GM21423 (cell line): Measurements from ENCODE around the gene GUCY1B1.
"Not testable (repeated sequence)": the region's sequence is repeated elsewhere in the genome, so short reads cannot be mapped to it uniquely, and the experiment has no call there.

Experiments used
- ATAC-seq: cut with Tn5 transposase; IDR thresholded peaks from one replicate; pipeline ENCODE4 v1.9.1; 2021; ENCODE audit warnings: mild to moderate bottlenecking, moderate library complexity; ENCODE audit not compliant: unreplicated experiment

The GUCY1B1 gene

DNA sequence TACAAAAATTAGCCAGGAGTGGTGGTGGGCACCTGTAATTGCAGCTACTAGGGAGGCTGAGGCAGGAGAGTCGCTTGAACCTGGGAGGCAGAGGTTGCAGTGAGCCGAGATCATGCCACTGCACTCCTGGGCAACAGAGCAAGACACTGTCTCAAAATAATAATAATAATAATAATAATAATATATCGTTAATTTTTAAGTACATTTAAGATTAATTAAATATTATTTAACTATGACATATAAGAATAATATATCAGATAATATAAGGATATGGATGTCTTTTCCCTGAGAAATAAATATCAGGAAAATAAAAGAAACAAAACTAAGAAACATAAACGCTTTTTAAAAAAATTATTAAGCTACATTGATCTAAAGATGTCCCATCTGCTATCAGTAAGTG, 38.8 kb downstream of the GUCY1B1 start:
- ATAC-seq: not testable (repeated sequence)

GRCh38 chr4:155799116-155799793, 40.4 kb downstream of the GUCY1B1 start:
- no peak for ATAC-seq

DNA sequence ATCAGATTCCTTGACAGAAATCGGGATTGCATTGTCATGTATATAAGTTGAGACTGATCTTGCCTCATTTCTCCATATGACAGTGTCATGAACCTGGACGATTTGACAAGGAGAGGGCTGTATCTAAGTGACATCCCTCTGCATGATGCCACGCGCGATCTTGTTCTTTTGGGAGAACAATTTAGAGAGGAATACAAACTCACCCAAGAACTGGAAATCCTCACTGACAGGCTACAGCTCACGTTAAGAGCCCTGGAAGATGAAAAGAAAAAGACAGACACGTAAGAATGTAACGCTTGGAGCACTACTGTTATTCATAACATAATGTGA, 40.9 kb downstream of the GUCY1B1 start:
- no peak for ATAC-seq

GRCh38 chr4:155800685-155801343, 42.0 kb downstream of the GUCY1B1 start:
- ATAC-seq: no peak

DNA sequence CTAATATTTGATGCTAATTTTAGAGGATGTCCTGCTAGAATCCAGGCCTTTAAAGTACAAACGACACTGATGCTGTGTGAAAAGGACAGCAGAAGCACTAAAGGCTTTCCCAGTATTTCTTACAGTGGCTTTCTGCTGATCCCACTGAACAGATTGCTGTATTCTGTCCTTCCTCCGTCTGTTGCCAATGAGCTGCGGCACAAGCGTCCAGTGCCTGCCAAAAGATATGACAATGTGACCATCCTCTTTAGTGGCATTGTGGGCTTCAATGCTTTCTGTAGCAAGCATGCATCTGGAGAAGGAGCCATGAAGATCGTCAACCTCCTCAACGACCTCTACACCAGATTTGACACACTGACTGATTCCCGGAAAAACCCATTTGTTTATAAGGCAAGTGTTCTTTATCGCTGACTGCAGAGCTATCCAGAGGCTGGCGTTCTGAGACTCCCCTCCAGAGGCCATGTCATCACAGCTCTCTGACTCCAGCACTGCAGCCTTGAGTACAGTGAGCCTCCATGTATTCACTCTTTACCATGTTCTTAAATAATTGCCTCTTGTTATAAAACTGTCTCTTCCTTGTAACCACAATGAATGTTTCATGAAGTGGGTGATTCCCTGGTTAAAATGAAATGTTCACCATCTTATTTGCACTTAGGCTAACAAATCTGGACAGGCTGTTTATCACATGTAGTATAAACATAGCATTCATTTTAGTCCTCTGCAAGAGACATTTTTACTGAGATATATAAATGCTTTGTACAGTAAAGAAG, 43.6 kb downstream of the GUCY1B1 start:
- ATAC-seq: no peak

DNA sequence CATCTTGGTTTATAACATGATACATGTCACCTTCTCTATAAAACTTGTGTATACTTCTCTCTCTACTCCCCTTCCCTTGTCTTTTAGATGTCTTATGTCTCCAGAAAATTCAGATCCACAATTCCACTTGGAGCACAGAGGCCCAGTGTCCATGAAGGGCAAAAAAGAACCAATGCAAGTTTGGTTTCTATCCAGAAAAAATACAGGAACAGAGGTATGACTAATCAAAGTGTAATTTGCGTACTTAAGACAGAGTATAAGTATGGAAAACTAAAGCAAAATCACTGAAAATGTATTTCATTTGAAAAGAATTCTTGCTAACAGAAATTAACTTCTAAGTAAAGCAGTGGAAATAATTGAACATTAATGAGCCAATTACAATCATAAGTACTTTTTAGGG, 46.2 kb downstream of the GUCY1B1 start:
- ATAC-seq: no peak

GRCh38 chr4:155807021-155807420, 48.2 kb downstream of the GUCY1B1 start:
- ATAC-seq: no peak

- ATAC-seq: peak; percentile 97
Observed at GRCh38 chr4:155809835-155810234, 51.0 kb downstream of the GUCY1B1 start.

DNA sequence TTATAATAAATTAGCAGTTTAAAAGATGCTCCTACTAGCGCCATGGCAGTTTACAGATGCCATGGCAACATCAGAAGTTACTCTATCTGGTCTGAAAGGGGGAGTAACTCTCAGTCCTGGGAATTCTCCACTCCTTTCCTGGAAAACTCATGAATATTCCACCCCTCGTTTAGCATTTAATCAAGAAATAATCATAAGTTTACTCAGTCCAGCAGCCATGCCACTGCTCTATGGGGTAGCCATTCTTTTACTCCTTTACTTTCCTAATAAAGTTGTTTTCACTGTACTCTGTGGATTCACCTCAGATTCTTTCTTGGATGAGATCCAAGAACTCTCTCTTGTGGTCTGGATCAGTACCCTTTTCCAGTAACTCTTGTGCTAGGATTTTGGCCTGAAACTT, 52.3 kb downstream of the GUCY1B1 start:
- ATAC-seq: no peak

- ATAC-seq: no peak
Observed at GRCh38 chr4:155818639-155819038, 59.8 kb downstream of the GUCY1B1 start.

DNA sequence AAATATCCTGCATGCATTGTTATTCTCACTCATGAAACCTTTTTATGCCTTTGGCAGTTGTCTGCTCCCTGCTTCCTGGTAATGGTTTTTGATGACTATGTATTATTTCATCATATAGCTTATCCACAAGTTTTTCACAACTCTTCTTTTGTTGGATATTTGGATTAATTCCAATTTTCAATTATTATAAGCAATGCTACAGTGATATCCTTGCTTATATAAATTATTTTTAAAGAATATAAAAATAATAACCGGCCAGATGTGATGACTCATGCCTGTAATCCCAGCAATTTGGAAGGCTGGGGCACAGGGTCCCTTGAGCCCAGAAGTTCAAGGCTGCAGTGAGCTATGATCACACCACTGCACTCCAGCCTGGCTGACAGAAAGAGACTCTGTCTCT, 60.2 kb downstream of the GUCY1B1 start:
- no peak for ATAC-seq

- no peak for ATAC-seq
Observed at GRCh38 chr4:155820887-155821518, 62.2 kb downstream of the GUCY1B1 start.

- no peak for ATAC-seq
Observed at GRCh38 chr4:155822572-155822971, 63.8 kb downstream of the GUCY1B1 start.

DNA sequence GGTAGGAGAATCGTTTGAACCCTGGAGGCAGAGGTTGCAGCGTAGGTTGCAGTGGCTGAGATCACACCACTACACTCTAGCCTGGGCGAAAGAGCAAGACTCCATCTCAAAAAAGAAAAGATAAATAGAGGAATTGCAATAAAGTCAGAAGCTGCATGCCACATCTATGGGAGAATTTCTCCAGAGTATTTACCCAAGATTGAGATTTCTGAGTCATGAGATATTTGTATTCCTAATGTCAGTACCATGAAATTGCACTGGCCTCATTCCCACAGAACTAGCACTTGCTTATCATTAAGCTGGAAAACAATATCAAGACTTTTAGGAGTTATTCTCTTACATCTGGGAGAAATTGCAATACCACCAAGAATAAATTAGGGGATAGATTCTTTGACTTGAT, 69.8 kb downstream of the GUCY1B1 start:
- ATAC-seq: no peak

GRCh38 chr4:155832664-155833063, 73.8 kb downstream of the GUCY1B1 start:
- ATAC-seq: no peak

- peak; percentile 56 for ATAC-seq
Observed at GRCh38 chr4:155837203-155837796, 78.5 kb downstream of the GUCY1B1 start.

- ATAC-seq: no peak
Observed at GRCh38 chr4:155842080-155842479, 83.3 kb downstream of the GUCY1B1 start.

DNA sequence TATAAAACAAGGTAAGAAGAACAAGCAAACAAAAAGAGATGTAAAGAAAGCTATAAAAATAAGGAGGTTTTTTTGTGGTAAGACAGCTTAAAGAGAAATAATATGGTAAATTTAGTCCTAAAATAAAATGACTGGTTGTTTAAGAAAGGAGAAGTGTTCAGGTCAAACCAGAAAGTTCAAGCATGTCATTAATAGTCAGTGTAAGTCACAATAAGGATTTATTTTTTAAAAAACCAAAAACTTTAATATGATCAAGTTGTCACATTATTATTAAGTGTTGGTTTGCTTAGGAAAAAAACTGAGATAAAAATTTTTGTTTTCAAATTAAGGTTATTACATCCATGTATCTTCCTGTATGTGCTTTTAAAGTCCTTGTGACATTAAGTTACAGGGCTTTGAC, 88.1 kb downstream of the GUCY1B1 start:
- ATAC-seq: no peak

GRCh38 chr4:155849042-155849441, 90.2 kb downstream of the GUCY1B1 start:
- no peak for ATAC-seq

- no peak for ATAC-seq
Observed at GRCh38 chr4:155853189-155853588, 94.4 kb downstream of the GUCY1B1 start.

DNA sequence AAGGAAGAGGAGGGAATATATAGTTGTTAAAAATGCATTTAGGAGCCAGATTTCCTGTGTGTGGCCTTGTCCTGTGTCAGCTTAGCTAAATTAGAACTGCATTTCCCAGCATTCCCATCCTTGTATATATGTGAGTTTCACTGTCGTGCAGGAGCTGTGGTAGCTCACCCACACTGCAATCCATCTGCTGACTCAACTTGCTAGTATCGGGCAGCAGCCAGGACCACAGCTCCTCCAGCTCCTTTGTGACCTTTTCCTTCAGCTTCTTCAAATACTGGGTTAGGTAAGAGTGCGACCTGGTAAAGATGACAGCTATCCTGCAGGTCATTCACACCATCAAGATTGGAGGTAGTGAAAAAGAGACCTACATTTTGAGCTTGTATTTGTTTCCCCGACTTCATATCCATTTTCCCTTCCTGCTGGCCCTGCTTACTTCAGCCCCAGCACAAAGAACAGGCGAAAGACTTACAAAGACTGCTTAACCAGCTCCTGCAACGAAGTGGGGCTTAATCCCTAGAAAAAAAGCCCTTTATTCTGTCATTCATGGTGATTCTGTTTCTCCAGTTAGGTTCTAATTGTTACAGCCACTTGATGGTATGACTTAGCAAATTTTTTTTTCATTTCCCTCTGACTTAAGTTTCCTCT, 95.9 kb downstream of the GUCY1B1 start:
- no peak for ATAC-seq
